ENCODE results near the gene ZNF621.
A peak's percentile ranks its signal among the peaks of the same experiment; 100 is the strongest.

Gene ZNF621

GRCh38 chr3:40521254-40521653 is 3.5 kb upstream of the ZNF621 start:
- H3K4me2 ChIP-seq (ENCODE audit: low read depth, low read length, poor library complexity, severe bottlenecking): no peak overlapping the region
- H3K4me3 ChIP-seq (ENCODE audit: low read length, poor library complexity, severe bottlenecking): no peak overlapping the region
- H3K79me2 ChIP-seq (ENCODE audit: insufficient read depth, low read length): peaks cover 14% of the 10 kb centered on the region
- peaks cover 1% of the 10 kb centered on the region for H4K20me1 ChIP-seq (ENCODE audit: insufficient read depth, low read length, poor library complexity, severe bottlenecking)
- H2AFZ ChIP-seq (ENCODE audit: low read length): no peak overlapping the region
- no peaks in the 10 kb centered on the region for H3K9me2 ChIP-seq (replicated peaks; ENCODE audit: low read depth, low read length)
- H3K4me1 ChIP-seq (ENCODE audit: insufficient read depth, low read length, poor library complexity, severe bottlenecking): peaks cover 15% of the 10 kb centered on the region
- no peaks in the 10 kb centered on the region for H3F3A ChIP-seq (ENCODE audit: low read depth)
- no peak overlapping the region for H3K9ac ChIP-seq (ENCODE audit: low read depth, low read length, poor library complexity, severe bottlenecking)
- no peaks in the 10 kb centered on the region for H3K27me3 ChIP-seq (ENCODE audit: insufficient read depth, low read length, poor library complexity, severe bottlenecking)
- TF ChIP-seq CTCF (conservative IDR thresholded peaks at IDR 0.05; ENCODE audit: low read length) (no peak), EZH2phosphoT487 (IDR thresholded peaks at IDR 0.05; ENCODE audit: borderline replicate concordance) (no peak)
- peaks cover 8% of the 10 kb centered on the region; the same call in 1 of the 2 replicates for H3K36me3 ChIP-seq (ENCODE audit: insufficient read depth, low read length)
- no peaks in the 10 kb centered on the region for H3K9me3 ChIP-seq (ENCODE audit: insufficient read depth, low read depth, low read length)

- Histone ChIP-seq H3K36me3 (ENCODE audit: insufficient read depth, low read length) (peaks cover 5% of the 10 kb centered on the region; the same call in 1 of the 2 replicates), H4K20me1 (ENCODE audit: insufficient read depth, low read length, poor library complexity, severe bottlenecking) (peaks cover 2% of the 10 kb centered on the region), H3K27me3 (ENCODE audit: insufficient read depth, low read length, poor library complexity, severe bottlenecking) (no peaks in the 10 kb centered on the region), H3K79me2 (ENCODE audit: insufficient read depth, low read length) (peaks cover 34% of the 10 kb centered on the region), H3K4me1 (ENCODE audit: insufficient read depth, low read length, poor library complexity, severe bottlenecking) (peaks cover 34% of the 10 kb centered on the region), H2AFZ (ENCODE audit: low read length) (peak overlapping the region; percentile 86; the same call in 1 of the 2 replicates), H3K4me2 (ENCODE audit: low read depth, low read length, poor library complexity, severe bottlenecking) (peak overlapping the region; percentile 86), H3K9ac (ENCODE audit: low read depth, low read length, poor library complexity, severe bottlenecking) (peak overlapping the region; percentile 90), H3K9me3 (ENCODE audit: insufficient read depth, low read depth, low read length) (no peaks in the 10 kb centered on the region), H3F3A (ENCODE audit: low read depth) (no peaks in the 10 kb centered on the region), H3K9me2 (replicated peaks; ENCODE audit: low read depth, low read length) (no peaks in the 10 kb centered on the region), H3K4me3 (ENCODE audit: low read length, poor library complexity, severe bottlenecking) (peak overlapping the region; percentile 87)
- no peak for TF ChIP-seq CTCF (conservative IDR thresholded peaks at IDR 0.05; ENCODE audit: low read length)
- no peak for TF ChIP-seq EZH2phosphoT487 (IDR thresholded peaks at IDR 0.05; ENCODE audit: borderline replicate concordance)
Observed at GRCh38 chr3:40523781-40524180, 979 bp upstream of the ZNF621 start.

GRCh38 chr3:40524222-40524567 is 565 bp upstream of the ZNF621 start:
- H3K36me3 ChIP-seq (ENCODE audit: insufficient read depth, low read length): peaks cover 5% of the 10 kb centered on the region; the same call in 1 of the 2 replicates
- TF ChIP-seq EZH2phosphoT487 (IDR thresholded peaks at IDR 0.05; ENCODE audit: borderline replicate concordance) (no peak), CTCF (conservative IDR thresholded peaks at IDR 0.05; ENCODE audit: low read length) (no peak)
- peaks cover 34% of the 10 kb centered on the region for H3K4me1 ChIP-seq (ENCODE audit: insufficient read depth, low read length, poor library complexity, severe bottlenecking)
- no peaks in the 10 kb centered on the region for H3F3A ChIP-seq (ENCODE audit: low read depth)
- H2AFZ ChIP-seq (ENCODE audit: low read length): peak overlapping the region; percentile 86
- no peaks in the 10 kb centered on the region for H3K9me2 ChIP-seq (replicated peaks; ENCODE audit: low read depth, low read length)
- peaks cover 2% of the 10 kb centered on the region for H4K20me1 ChIP-seq (ENCODE audit: insufficient read depth, low read length, poor library complexity, severe bottlenecking)
- peak overlapping the region; percentile 86 for H3K4me2 ChIP-seq (ENCODE audit: low read depth, low read length, poor library complexity, severe bottlenecking)
- no peaks in the 10 kb centered on the region for H3K9me3 ChIP-seq (ENCODE audit: insufficient read depth, low read depth, low read length)
- peak overlapping the region; percentile 87 for H3K4me3 ChIP-seq (ENCODE audit: low read length, poor library complexity, severe bottlenecking)
- peak overlapping the region; percentile 90 for H3K9ac ChIP-seq (ENCODE audit: low read depth, low read length, poor library complexity, severe bottlenecking)
- peaks cover 38% of the 10 kb centered on the region for H3K79me2 ChIP-seq (ENCODE audit: insufficient read depth, low read length)
- no peaks in the 10 kb centered on the region for H3K27me3 ChIP-seq (ENCODE audit: insufficient read depth, low read length, poor library complexity, severe bottlenecking)
